A673 (cell line): ENCODE results near the gene RHBDL2. TPM values are rescaled to one million over a fixed set of nuclear protein-coding genes. Genes with fewer than 3 reads are reported as not detected.
"Not testable (repeated sequence)": the region's sequence is repeated elsewhere in the genome, so short reads cannot be mapped to it uniquely, and the experiment has no call there.

ENCODE experiments used
- BruUV-seq: library from RNA; stranded (reverse); fragments of 400-500 nt; replicated peaks from 2 replicates; lab custom pipeline; 2021; lab: Mats Ljungman, UMichigan
- CTCF ChIA-PET: fragments of 300-600 bp; sonication (Branson Sonifier 250); formaldehyde crosslinking; loops from one replicate; lab custom pipeline; 2022; ENCODE audit warnings: antibody characterized with exemption; lab: Charles Lee
- POLR2A ChIA-PET: fragments of 300-600 bp; sonication (Branson Sonifier 250); formaldehyde crosslinking; loops from one replicate; lab custom pipeline; 2022; ENCODE audit warnings: antibody characterized with exemption; ENCODE audit not compliant: low non-redundant PET; lab: Charles Lee
- DNase-seq: peaks from one replicate; pipeline ENCODE4 v3.0.0-alpha.2; 2015; ENCODE audit warnings: low spot score
- H3K27ac ChIP-seq: fragments of 200-600 bp; sonication (generic); 2 replicates; pipeline ENCODE4 v1.5.1; 2016; ENCODE audit warnings: mixed run types, low read depth, mild to moderate bottlenecking, mixed read lengths, antibody characterized with exemption, low read length; ENCODE audit not compliant: poor library complexity, severe bottlenecking
- H3K27me3 ChIP-seq: fragments of 200-600 bp; sonication (generic); replicated peaks from 2 replicates; pipeline ENCODE4 v1.6.1; 2017; ENCODE audit warnings: mixed run types, low read depth, mild to moderate bottlenecking, mixed read lengths, antibody characterized with exemption, low read length; ENCODE audit not compliant: insufficient read depth, poor library complexity
- H3K36me3 ChIP-seq: fragments of 200-600 bp; sonication (generic); 2 replicates; pipeline ENCODE4 v1.6.1; 2016; ENCODE audit warnings: mixed run types, mild to moderate bottlenecking, mixed read lengths, antibody characterized with exemption, low read length; ENCODE audit not compliant: insufficient read depth, poor library complexity, severe bottlenecking
- H3K4me1 ChIP-seq: fragments of 200-600 bp; sonication (generic); 2 replicates; pipeline ENCODE4 v1.6.1; 2017; ENCODE audit warnings: mixed run types, mild to moderate bottlenecking, mixed read lengths, antibody characterized with exemption, low read length; ENCODE audit not compliant: insufficient read depth, poor library complexity, severe bottlenecking
- H3K4me3 ChIP-seq: fragments of 200-600 bp; sonication (generic); 2 replicates; pipeline ENCODE4 v1.5.1; 2016; ENCODE audit warnings: low read depth, mixed run types, mild to moderate bottlenecking, mixed read lengths, low read length; ENCODE audit not compliant: poor library complexity, severe bottlenecking
- H3K9me3 ChIP-seq: fragments of 200-600 bp; sonication (generic); 2 replicates; pipeline ENCODE4 v1.6.1; 2016; ENCODE audit warnings: mixed run types, low read depth, mild to moderate bottlenecking, mixed read lengths, antibody characterized with exemption, low read length; ENCODE audit not compliant: poor library complexity, severe bottlenecking
- EZH2 ChIP-seq: fragments of 200-600 bp; sonication (generic); IDR thresholded peaks from 2 replicates; pipeline ENCODE4 v1.6.1; 2017; ENCODE audit warnings: borderline replicate concordance, low read depth, mild to moderate bottlenecking, mixed read lengths, antibody characterized with exemption, low read length; ENCODE audit not compliant: poor library complexity, severe bottlenecking
- intact Hi-C: fragments of 100-400 bp; cut with micrococcal nuclease; formaldehyde crosslinking; loops from one replicate; pipeline ENCODE4 v1.10.0; 2022; ENCODE audit not compliant: unreplicated experiment
- total RNA-seq: library from RNA; stranded (reverse); gene quantifications from 2 replicates; pipeline ENCODE4 v1.2.3, GENCODE V29; 2021
- TF ChIP-seq, protein P1 (sequence below): fragments of 300-800, 200-600 bp; sonication (generic); conservative IDR thresholded peaks from 2 replicates; pipeline ENCODE4 v1.5.1; 2017; ENCODE audit warnings: low read depth, mild to moderate bottlenecking, antibody characterized with exemption, low read length, moderate library complexity, mixed read lengths

The RHBDL2 gene
- total RNA-seq, 1 experiment from 2014 or later = not detected

DNA sequence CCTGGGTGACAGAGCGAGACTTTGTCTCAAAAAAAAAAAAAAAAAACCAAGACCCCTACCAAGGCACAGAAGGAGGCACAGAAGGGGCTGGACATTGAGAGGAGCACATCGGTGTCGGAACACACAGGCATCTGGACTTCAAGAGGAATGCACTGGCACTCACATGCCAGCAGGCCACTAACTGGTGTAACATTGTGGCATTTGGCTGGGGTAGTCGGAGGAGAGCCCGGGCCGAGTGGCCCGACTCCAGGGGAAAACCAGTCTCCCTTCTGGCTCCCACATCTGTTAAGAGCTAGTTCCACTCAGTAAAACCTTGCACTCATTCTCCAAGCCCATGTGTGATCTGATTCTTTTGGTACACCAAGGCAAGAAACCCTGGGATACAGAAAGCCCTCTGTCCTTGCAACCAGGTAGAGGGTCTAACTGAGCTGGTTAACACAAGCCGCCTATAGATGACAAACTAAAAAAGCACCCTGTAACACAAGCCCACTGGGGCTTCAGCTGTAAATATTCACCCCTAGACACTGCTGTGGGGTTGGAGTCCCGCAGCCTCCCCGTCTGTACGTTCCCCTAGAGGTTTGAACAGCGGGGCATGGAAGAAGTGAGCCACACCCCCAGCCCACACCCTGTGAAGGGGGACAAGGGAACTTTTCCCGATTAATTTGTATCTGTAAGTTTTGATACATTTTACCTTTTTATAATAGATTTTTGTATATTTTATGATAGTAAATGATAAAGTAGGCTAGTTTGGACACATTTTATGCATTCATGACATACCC lies 32.2 kb upstream of the RHBDL2 start:
- no peak for DNase-seq
- intact Hi-C loops = no loop called here
- H3K36me3 ChIP-seq = no peaks in the 10 kb centered on the region
- H3K27ac ChIP-seq = no peak overlapping the region
- TF ChIP-seq, protein P1, sequence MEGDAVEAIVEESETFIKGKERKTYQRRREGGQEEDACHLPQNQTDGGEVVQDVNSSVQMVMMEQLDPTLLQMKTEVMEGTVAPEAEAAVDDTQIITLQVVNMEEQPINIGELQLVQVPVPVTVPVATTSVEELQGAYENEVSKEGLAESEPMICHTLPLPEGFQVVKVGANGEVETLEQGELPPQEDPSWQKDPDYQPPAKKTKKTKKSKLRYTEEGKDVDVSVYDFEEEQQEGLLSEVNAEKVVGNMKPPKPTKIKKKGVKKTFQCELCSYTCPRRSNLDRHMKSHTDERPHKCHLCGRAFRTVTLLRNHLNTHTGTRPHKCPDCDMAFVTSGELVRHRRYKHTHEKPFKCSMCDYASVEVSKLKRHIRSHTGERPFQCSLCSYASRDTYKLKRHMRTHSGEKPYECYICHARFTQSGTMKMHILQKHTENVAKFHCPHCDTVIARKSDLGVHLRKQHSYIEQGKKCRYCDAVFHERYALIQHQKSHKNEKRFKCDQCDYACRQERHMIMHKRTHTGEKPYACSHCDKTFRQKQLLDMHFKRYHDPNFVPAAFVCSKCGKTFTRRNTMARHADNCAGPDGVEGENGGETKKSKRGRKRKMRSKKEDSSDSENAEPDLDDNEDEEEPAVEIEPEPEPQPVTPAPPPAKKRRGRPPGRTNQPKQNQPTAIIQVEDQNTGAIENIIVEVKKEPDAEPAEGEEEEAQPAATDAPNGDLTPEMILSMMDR = no peak
- TF ChIP-seq EZH2 = no peak
- H3K9me3 ChIP-seq = no peaks in the 10 kb centered on the region
- H3K4me3 ChIP-seq = no peak overlapping the region
- BruUV-seq = no TSS peak
- ChIA-PET CTCF (no interaction called here), POLR2A (no interaction called here)
- H3K27me3 ChIP-seq = no peaks in the 10 kb centered on the region
- H3K4me1 ChIP-seq = no peaks in the 10 kb centered on the region

DNA sequence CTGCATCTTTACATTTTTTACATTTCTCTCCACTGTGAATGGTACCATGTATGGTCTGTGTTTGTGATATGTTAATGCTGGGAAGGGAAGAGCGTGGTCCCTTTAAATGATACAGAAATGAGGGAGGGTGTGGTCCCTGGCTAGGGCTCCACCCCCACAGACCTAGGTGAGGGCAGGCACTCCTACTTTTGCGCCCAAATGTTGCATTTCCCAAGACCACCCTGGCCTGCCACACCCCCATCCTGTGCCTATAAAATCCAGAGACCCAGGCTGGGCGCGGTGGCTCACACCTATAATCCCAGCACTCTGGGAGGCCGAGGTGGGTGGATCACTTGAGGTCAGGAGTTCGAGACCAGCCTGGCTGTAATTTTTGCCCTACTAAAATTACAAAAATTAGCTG lies 31.5 kb upstream of the RHBDL2 start:
- BruUV-seq, CTCF ChIA-PET, POLR2A ChIA-PET: not testable (repeated sequence)

DNA sequence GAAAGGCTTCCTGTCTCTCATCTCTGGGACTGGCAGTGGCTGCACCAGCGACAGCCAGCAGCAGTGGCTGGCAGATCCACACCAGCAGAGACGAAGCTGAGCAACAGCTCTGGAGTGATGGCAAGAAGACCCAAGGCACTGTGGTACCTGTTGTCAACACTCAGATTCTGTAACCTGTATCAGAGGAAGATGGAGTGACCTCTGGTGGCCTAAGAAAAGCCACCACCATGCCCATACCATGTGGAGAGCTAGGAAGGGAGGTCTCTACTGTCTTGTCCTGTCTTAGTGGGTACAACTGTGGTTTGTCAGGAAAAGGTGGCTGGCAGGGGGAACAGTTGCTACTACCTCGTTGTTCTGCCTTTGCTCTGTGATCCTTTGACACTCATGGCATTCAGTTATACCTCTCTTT lies 22.5 kb upstream of the RHBDL2 start:
- Histone ChIP-seq H3K4me1 (no peaks in the 10 kb centered on the region), H3K36me3 (no peaks in the 10 kb centered on the region), H3K27me3 (no peaks in the 10 kb centered on the region), H3K9me3 (no peaks in the 10 kb centered on the region), H3K4me3 (no peak overlapping the region), H3K27ac (no peak overlapping the region)
- POLR2A ChIA-PET = no interaction called here
- intact Hi-C loops = no loop called here
- TF ChIP-seq EZH2 = no peak
- TF ChIP-seq, protein P1 = peak; percentile 24; the same call in 1 of the 2 replicates
- CTCF ChIA-PET = no interaction called here
- no peak for DNase-seq
- no TSS peak for BruUV-seq

More for the DNA sequence above, 31.5 kb upstream of the RHBDL2 start:
- DNase-seq, H3K4me1 ChIP-seq, H3K9me3 ChIP-seq, H3K27ac ChIP-seq, H3K27me3 ChIP-seq, intact Hi-C loops, H3K4me3 ChIP-seq, H3K36me3 ChIP-seq: not testable (repeated sequence)

DNA sequence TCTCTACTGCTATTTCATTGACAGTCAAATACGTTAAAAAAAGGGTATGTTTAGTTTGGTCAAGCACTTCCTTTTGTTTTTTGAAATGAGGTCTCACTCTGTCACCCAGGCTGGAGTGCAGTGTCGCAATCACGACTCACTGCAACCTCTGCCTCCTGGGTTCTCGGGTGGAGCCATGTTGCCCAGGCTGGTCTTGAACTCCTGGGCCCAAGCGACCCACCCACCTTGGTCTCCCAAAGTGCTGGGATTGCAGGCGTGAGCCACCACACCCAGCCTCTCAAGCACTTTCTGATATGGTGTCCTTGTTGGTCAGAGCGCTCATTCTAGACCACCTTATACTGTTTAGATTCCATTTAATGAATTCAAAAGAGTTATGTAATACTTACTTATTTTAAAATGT lies 20.9 kb upstream of the RHBDL2 start:
- intact Hi-C loops = no loop called here
- Histone ChIP-seq H3K27me3 (no peaks in the 10 kb centered on the region), H3K36me3 (no peaks in the 10 kb centered on the region), H3K4me3 (no peak overlapping the region), H3K4me1 (no peaks in the 10 kb centered on the region), H3K27ac (no peak overlapping the region), H3K9me3 (no peaks in the 10 kb centered on the region)
- ChIA-PET CTCF (no interaction called here), POLR2A (no interaction called here)
- BruUV-seq = no TSS peak
- DNase-seq = no peak
- TF ChIP-seq EZH2 = no peak
- TF ChIP-seq, protein P1 = no peak
